DMS 273 (cell line): ENCODE measurements around the gene MSRB3.
"Not testable (repeated sequence)": the region's sequence is repeated elsewhere in the genome, so short reads cannot be mapped to it uniquely, and the experiment has no call there.

Experiments
- DNase-seq: peaks from one replicate; lab custom pipeline; 2025; ENCODE audit not compliant: unreplicated experiment; lab: John Stamatoyannopoulos, UW

MSRB3 gene

DNA sequence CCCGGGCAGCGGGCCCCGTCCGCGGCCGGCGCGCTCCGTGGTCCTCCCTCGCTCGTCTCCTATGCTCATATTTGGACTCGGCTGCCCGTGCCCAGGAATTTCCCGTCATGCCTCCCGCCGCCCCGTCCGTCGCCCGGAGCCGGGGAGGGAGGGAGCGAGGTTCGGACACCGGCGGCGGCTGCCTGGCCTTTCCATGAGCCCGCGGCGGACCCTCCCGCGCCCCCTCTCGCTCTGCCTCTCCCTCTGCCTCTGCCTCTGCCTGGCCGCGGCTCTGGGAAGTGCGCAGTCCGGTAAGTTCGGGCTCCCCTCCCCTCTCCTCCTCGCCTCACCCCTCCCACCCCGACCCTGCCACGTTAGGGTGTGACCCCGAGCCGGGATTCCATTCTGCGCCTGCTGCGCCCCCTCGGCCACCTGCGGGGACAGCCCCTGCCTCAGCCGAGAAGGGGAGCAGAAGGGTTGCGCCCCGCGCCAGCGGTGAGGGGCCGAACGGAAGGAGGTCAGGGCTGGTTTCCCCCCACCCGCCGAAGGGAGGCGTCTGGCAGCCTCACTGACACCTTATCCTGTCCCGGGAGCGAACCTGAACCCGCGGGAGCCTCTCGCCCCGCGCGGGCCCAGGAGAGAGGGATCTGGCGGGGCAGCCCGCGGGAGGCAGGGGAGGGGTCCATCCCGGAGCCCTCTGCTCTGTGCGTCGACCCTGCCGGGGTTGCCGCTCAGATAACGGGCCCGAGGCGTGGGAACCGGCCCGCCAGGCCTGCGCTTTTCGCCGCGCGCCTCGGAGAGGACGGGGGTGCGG lies at the start of gene MSRB3:
Gene MSRB3, plus strand, starts transcription at position 108 of the 793 bp plus-strand sequence. CDS start 29,897 bp downstream, outside the sequence.
- peak; percentile 62 for DNase-seq

DNA sequence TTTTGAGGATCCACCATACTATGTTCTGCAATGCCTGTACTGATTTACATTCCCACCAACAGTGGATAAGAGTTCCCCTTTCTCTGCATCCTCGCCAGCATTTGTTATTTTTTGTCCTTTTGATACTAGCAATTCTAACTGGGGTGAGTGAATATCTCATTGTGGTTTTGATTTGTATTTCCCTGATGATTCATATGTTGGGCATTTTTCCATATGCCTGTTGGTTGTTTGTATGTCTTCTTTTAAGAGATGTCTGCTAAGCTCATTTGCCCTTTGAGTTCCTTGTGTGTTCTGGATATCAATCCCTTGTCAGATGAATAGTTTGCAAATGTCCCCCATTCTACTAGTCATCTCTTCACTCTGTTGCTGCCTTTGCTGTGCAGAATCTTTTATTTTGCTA lies 49.0 kb upstream of the MSRB3 start:
- DNase-seq, result no peak

- peak; percentile 13 for DNase-seq
Measured at GRCh38 chr12:65232476-65233077, 45.9 kb upstream of the MSRB3 start.

DNA sequence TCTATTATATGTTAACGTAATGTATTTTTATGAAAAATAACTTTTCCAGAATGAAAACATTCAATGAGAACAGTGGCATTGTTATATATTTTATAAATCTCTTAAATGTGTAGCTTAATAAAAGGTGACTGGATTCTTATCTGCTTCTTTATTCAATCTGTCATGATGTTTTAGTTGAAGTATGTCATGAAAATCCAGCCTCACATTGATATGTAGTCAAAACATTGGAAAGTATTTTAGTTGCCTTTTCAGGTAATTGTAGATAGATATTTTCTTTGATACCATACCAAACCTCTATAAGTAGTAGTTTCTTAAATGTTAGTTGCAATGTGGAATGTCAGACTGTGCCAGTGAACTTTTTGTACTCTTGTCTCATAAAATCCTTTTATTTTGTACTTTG lies 41.3 kb upstream of the MSRB3 start:
- no peak for DNase-seq

DNA sequence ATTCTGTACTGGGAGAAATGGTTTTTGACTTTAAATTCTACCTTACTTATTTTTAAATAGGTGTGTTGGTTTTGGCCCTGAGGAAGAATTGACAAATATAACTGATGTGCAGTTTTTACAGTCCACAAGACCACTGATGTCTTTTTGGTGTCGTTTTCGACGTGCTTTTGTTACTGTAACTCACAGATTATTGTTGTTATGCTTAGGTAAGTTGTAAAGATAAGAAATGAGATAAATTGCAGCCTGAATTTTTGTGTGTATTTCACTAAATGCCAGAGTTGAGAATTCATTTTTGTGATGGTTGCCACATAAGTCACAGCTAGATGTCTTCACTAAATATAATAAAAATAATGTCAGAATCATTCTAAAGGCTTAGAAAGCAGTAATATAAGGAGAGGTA lies 39.9 kb upstream of the MSRB3 start:
- DNase-seq, result no peak

- no peak for DNase-seq
Measured at GRCh38 chr12:65248656-65249633, 29.5 kb upstream of the MSRB3 start.

GRCh38 chr12:65252515-65252914 lies 26.0 kb upstream of the MSRB3 start:
- no peak for DNase-seq

DNA sequence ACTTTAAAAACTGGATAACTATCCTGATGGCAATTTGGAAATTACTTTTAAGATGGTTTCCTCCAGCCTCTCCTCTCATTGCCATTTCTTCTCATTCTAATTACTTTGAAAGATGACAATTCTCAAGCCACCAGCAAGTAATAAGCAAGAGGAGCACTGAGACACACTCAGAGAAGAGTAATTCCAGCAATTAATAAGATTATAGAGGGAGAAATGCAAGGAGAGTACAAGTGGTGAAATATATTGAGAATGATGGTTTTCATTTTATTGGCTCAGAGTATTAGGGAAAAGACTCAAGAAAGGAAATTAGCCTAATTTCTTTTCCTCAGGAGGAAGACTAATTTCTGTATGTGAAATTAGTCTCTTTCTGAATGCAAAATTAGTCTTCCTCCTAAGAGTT lies 20.5 kb upstream of the MSRB3 start:
- DNase-seq, result no peak

DNA sequence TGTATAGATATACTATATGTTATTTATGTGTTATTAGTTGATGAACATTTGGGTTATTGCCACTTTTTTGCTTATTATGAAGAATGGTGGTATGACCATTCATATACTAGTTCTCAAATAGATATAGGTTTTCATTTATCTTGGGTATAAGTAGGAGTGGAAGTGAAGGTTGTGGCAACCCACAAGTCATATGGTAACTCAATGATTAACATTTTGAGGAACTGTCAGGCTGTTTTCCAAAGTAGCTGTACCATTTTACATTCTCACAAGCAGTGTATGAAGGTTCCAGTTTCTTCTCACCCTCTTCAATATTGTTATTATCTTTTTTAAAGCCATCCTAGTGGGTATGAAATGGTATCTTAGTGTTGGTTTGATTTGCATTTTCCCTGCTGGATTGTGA lies 19.0 kb upstream of the MSRB3 start:
- DNase-seq, result no peak

DNA sequence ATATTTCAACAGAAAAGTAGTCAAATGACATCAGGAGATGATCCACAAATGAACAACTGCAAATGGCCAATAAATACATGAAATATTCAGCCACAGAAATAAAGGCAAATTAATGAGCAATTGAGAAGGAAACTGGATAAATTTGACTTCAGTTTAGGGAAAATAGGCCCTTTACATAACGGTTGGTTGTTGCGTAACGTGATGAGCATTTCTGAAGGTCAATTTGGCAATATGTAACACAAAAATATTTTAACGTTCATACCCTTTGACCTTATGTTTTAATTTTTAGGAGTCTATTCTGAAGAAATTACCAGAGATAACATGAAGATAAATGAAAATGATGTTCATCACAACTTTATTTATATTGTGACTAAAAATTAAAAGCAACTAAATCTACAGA lies 14.7 kb upstream of the MSRB3 start:
- DNase-seq, result no peak

- no peak for DNase-seq
Measured at GRCh38 chr12:65266408-65266807, 12.1 kb upstream of the MSRB3 start.

- no peak for DNase-seq
Measured at GRCh38 chr12:65269603-65270002, 8.9 kb upstream of the MSRB3 start.

DNA sequence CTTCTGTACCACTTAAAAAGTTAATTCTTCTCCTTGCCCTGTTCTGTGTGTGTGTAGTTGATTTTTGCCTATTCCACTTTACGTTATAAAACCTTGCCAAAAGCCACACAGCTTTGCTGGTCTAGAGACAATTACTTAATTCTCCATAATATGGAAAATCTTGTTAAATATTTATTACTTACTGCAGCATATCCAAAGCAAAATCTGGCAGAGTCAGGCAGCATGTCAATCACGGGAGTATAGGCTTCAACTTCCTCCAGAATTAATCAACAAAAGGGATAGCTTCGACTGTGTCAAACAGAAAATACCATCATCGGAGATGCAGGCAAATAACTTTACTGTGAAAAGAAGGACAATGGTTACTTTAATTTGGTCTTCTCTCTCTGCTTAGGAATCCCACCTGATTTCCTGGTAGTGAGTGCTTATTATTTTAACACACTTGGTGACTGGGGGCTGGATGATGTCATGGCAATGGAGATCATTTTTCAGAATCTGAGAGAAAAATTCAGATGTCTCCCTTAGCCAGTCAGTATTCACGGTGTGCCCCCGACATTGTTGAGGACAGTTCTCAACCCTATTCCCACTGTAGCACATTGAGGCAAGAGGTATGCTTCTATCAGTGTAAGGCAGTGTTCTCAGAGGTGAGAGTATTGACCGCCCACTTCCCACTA lies 3.7 kb upstream of the MSRB3 start:
- no peak for DNase-seq

- no peak for DNase-seq
Measured at GRCh38 chr12:65275627-65276026, 2.9 kb upstream of the MSRB3 start.

GRCh38 chr12:65276916-65277530 lies 1.5 kb upstream of the MSRB3 start:
- DNase-seq, result no peak

DNA sequence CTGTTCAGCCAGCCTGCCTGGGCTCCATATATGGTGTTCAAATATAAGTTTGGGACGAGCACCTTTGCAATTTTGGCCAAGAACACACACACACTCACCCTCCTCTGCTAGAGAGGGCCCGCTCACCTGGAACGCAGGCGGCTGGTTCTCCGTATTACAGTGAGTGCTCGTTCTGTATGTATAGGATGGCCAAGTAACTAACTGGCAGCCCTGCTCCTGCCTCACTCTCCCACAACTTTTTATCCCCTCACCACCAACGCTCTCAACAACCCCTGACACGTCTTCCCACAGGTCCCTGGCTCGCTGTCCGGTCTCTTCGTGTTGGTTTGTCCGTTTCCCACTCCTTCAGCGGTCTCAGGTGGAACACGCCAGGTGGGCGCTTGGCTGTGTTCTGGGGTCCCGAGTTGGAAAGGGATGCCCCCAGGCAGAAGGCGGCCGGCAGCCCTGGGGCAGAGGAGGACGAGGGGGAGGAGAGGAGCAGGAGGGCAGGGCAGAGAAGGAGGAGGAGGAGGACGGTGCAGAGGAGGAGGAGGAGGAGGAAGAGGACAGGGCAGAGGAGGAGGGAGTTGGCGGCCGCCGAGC lies 398 bp upstream of the MSRB3 start:
- no peak for DNase-seq

GRCh38 chr12:65279369-65280112 lies 1.1 kb downstream of the MSRB3 start:
- no peak for DNase-seq

DNA sequence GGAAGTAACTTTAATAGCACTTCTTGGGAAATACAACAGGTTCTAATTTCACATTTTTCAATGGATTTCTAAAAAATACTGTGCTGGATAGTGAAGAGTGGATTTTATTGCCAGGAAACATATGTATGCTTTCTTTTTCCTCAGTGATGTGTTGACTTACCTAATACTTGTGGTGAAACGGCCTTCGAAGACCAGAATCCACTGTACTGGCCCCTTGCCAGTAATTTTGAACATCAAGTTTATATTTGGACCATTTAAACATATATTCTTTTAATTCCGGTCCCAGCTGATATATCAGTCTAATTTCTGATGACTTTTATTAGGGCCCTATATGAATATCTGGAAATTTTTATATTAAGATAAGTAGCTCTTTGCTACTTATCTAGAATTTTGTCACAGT lies 1.8 kb downstream of the MSRB3 start:
- DNase-seq, result no peak

- DNase-seq, result no peak
Measured at GRCh38 chr12:65282840-65283239, 4.4 kb downstream of the MSRB3 start.

DNA sequence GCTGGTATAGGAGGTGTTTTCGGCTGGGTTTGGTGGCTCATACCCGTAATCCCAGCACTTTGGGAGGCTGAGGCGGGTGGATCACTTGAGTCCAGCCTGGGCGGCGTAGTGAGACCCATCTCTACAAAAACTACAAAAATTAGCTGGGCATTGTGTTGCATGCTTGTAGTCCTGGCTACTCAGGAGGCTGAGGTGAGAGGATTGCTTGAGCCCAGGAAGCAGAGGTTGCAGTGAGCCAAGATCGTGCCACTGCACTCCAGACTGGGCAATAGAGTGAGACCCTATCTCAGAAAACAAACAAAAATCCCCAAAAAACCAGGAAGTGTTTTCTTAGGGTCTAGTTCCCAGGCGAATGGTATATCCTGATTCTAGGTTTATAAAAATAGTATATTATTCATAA lies 7.0 kb downstream of the MSRB3 start:
- DNase-seq, result not testable (repeated sequence)
